Right ventricle myocardium superior (tissue), 1 donor: ENCODE data around the gene CHMP4A. TPM values are rescaled to one million over a fixed set of nuclear protein-coding genes. Genes with fewer than 3 reads are reported as not detected.
"Not testable (repeated sequence)": the region's sequence is repeated elsewhere in the genome, so short reads cannot be mapped to it uniquely, and the experiment has no call there.

Experiments
- ATAC-seq: fragments of 200-7000 bp; cut with Tn5 transposase; one replicate; pipeline ENCODE4 v1.9.1; 2020; ENCODE audit warnings: mild to moderate bottlenecking; ENCODE audit not compliant: poor library complexity
- DNase-seq: peaks from one replicate; pipeline ENCODE4 v3.0.0-alpha.2; 2020
- intact Hi-C: fragments of 100-400 bp; cut with DNase I; formaldehyde crosslinking; loops from one replicate; pipeline ENCODE4 v1.11.2; 2022
- total RNA-seq: library from RNA; stranded (reverse); fragmentation: NEBNext Ultra II Directional; extraction: Animal tissue kit (Norgen Biotek cat#: 25700); gene quantifications from one replicate; pipeline ENCODE4 v1.2.1, GENCODE V29; 2021
- donor health status: DM: no; HTN: yes; CAD: no; lungs with severe emphysema.

The CHMP4A gene
- total RNA-seq, 1 donor from 2014 or later: 26.6 TPM

- intact Hi-C loops: no loop called here
- peak; percentile 87 for DNase-seq
- peak; percentile 81 for ATAC-seq
Measured at GRCh38 chr14:24232645-24233537, 19.6 kb upstream of the CHMP4A start, which contains the start of gene GMPR2. TSS of gene GMPR2 (plus strand) at chr14:24232929. CDS start at chr14:24233254, 325 bp downstream.

- DNase-seq: peak; percentile 95
- intact Hi-C loops: no loop called here
- peak; percentile 92 for ATAC-seq
Measured at GRCh38 chr14:24232121-24232644, 18.9 kb upstream of the CHMP4A start, which contains the start of gene NEDD8. TSS of gene NEDD8 (minus strand) at chr14:24232367. CDS start at chr14:24232267, 100 bp downstream.

DNA sequence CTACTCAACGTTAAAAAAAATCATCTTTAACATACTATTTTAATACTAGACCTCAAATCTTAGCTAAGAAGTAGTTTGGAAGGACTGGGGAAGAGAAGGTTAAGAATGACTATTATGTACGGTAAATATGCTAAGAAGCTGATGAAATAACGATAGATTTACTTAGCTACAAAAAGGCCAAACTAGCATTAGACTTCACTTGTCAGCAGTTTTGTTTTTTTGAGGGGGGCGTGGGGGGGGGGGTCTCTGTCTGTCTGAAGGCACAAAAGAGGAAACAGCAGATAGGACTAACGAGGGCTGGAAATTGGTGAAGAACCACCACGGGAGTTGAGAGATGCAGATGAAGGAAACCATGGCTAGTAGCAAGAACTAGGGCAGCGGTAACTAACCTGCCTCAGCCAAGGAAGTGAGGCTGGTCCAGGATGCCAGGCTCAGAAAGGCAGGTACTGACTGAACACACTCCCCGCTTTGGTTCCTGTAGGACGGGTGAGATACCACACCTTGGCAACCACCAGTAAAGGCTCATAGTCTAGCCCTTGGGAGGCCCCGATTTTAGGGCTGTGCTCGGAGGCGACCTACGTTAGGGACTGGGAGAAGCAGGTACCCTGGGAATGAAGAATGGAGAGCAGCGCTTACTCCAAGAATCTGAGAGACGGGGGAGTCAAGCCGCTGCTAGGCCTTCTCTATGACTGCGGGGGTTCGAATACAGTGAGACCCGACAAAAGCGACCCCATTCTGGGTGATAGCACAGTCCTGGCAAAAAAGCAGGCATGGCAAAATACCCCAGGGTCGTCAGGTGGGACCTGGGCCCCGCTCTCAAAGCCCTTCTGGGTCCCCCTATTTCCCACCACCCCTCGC lies 18.2 kb upstream of the CHMP4A start:
- intact Hi-C loops: no loop called here
- DNase-seq (no peak), ATAC-seq (no peak)

DNA sequence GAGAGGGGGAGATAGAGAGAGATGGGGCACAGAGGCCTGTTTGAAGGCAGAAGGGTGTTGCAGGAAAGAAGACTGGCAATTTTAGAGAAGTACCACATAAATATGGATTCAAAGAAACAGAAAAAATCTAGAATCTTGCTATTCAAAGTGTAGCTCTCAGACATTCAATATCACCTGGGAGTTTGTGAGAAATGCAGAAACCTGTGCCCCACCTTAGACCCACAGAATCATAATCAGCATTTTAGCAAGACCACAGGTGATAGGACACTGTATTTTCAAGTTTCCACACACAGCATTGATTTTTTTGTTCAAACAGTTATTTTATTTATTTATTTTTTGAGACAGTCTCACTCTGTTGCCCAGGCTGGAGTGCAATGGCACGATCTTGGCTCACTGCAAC lies 15.6 kb upstream of the CHMP4A start:
- intact Hi-C loops: no loop called here
- DNase-seq (no peak), ATAC-seq (no peak)

DNA sequence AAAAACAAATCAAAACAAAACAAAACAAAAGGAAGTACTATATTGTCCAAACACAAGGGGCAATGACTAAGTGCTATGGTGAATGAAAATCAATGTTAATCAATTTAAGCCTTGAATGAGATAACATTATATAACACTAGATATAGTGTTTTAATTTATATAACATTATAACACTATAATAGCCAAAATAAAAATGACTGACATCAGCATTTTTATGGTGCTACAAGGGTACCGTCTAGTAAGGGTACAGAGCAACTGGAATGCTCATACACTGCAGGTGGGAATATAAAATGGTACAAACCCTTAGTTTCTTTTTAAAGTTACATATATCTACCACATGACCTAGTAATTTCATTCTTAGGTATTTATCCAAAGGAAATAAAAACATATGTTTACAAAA lies 13.2 kb upstream of the CHMP4A start:
- intact Hi-C loops: no loop called here
- ATAC-seq: no peak
- DNase-seq: no peak

DNA sequence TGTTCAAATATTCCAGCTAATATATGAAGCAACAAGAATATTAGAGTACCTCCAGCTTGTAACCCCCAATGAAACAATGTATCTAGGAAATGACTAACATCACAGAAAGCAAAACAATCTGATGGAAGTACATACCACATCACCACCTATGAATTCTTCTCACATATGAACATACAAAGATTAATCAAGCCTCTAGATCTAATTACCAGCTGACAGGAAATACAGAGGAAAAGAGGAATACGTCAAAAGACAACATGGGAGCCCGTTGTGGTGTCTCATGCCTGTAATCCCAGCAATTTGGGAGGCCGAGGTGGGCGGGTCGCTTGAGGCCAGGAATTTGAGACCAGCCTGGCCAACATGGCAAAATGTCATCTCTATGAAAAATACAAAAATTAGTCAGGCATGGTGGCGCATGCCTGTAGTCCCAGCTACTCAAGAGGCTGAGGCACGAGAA lies 11.4 kb upstream of the CHMP4A start:
- DNase-seq (no peak), ATAC-seq (no peak)
- intact Hi-C loops: no loop called here

GRCh38 chr14:24222987-24223386 lies 9.7 kb upstream of the CHMP4A start:
- DNase-seq, intact Hi-C loops, ATAC-seq: not testable (repeated sequence)

- intact Hi-C loops: no loop called here
- DNase-seq: no peak
- ATAC-seq: no peak
Measured at GRCh38 chr14:24219521-24219920, 6.2 kb upstream of the CHMP4A start.

DNA sequence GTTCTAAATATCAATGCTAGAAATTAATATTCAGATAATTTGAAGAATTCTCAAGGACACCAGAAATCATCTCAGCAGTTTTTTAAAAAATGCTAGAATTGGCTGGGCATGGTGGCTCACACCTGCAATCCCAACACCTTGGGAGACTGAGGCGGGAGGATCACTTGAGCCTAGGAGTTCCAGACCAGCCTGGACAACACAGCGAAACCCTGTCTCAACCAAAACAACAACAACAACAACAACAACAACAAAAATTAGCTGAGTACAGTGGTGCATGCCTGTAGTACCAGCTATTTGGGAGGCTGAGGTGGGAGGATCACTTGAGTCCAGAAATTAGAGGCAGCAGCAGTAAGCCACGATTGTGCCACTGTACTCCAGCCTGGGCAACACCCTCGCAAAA lies 5.8 kb upstream of the CHMP4A start:
- intact Hi-C loops: no loop called here
- DNase-seq (no peak), ATAC-seq (no peak)

- DNase-seq, ATAC-seq, intact Hi-C loops: not testable (repeated sequence)
Measured at GRCh38 chr14:24216876-24217275, 3.6 kb upstream of the CHMP4A start.

DNA sequence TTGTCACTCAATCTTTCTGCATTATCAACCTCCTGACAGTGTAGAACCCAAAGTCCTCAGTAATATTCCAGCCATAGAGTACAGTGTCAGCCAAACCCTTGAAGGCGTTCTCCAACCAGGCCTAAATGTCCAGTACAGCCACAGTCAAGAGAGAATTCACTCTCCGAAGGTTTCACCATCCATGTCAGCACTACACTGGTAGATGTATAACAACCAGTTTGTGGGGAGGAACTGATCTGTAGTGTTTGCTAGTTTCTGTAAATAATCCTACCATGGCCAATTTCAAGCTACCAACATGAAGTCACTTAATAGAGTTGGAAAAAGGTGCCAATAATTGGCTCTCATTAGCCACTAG lies 3.0 kb upstream of the CHMP4A start:
- intact Hi-C loops: no loop called here
- DNase-seq (no peak), ATAC-seq (no peak)

GRCh38 chr14:24215495-24216344 lies 2.4 kb upstream of the CHMP4A start, which contains the start of gene MDP1:
TSS of gene MDP1 (minus strand) at chr14:24216066. CDS start at chr14:24215955, 111 bp downstream.
- intact Hi-C loops: no loop called here
- peak; percentile 93 for DNase-seq
- peak; percentile 86 for ATAC-seq

DNA sequence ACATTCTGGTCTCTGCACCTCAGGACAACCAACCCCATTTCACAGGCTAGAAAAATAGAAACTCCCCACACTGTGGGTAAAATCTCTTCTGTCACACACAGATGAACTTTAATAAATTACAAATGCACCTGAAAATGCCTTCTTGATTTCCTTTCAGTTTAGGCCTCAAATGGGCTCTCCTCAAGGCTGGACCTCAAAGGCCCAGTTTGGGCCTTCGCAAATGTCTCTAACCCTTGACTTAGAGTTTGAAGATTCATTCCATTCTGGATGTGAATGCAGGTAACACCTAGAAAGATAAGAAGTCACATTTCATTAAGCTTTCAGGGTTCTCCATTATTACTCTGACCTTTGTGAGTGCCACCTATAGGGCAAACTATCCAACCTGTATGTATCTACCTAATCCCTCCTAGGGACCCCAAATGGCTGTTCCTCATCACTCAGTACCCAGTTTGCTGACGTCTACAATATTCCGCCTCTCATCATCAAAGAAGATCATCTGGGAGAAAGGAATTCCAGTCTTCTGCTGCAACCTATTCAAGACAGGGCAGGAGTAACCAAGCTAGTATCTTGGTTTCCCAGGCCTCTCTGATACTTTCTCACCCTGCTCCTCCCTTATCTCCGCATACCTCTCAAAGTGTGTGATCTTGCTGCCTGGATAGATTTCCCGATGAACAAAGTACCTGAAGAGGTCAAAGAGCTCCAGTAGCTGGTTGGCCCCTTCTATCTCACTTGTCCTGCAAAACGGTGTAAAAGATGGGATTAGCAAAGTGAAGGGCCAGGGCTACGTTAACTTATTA lies 776 bp upstream of the CHMP4A start:
- no peak for ATAC-seq
- intact Hi-C loops: no loop called here
- no peak for DNase-seq

- intact Hi-C loops: no loop called here
- DNase-seq: no peak
- ATAC-seq: no peak
Measured at GRCh38 chr14:24211311-24211710, 2.0 kb downstream of the CHMP4A start.

DNA sequence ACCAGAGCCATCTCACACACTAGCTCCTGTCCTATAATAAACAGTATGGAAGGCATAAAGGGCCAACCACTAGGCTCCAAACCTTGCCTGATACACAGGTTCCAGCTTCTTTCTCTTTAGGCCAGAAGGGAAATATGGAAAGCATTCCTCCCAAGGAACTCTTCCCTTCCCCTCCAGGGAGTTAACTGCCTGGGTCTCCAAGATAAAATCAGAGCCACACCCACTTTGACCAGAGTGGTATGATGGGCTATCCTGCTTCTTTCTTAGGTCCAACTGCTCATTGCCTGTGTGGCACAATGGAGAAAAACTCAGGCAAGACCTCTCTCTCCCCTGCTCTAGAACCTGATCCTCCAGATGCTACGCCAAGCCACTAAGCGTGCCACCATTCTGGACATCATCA lies 5.7 kb downstream of the CHMP4A start:
- DNase-seq (no peak), ATAC-seq (no peak)
- intact Hi-C loops: no loop called here

GRCh38 chr14:24207104-24207551 lies 6.2 kb downstream of the CHMP4A start:
- DNase-seq: no peak
- no peak for ATAC-seq
- intact Hi-C loops: no loop called here

DNA sequence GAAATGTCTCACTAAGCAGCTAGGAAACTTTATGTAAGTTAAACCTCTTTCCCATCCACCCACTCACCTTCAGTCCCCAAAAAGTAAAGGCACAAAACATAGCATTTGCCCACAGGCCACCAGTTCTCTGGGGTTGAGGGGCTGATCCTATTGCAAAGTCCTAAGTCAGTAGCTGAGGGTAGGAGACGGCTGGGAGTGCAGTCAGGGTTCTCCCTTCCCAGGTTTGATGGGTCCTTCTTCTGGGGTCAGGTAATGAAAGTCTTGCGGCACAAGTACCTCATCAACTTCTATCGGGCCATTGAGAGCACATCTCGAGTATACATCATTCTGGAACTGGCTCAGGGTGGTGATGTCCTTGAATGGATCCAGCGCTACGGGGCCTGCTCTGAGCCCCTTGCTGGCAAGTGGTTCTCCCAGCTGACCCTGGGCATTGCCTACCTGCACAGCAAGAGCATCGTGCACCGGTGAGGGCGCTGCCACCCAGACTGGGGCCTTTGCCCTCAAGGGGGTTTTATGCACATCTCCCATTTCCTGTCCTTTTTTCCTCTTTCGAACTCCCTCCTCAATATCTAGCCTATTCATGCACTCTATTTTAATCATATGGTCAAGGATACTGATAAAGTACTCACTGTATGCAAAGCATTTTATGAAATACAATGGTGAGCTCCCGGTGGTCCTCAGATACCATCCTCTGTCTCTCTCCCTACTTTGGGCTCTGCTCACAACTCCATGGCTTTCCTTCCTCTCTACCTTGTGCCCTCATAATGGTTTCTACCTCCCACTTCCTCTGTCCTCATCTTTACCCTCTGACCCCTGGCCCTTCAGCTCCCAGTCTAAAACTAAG lies 6.8 kb downstream of the CHMP4A start:
- ATAC-seq: no peak
- DNase-seq: no peak
- intact Hi-C loops: no loop called here
